GM19455 (cell line): Measurements from ENCODE around the gene PCYT2.

Source experiments
- ATAC-seq: cut with Tn5 transposase; IDR thresholded peaks from one replicate; pipeline ENCODE4 v1.9.1; 2021; ENCODE audit not compliant: unreplicated experiment

PCYT2 gene

GRCh38 chr17:81914103-81914850 is 3.1 kb upstream of the PCYT2 start:
- no peak for ATAC-seq

- ATAC-seq = no peak
Measured at GRCh38 chr17:81913394-81914102, 2.3 kb upstream of the PCYT2 start.

GRCh38 chr17:81912441-81913309 is 1.5 kb upstream of the PCYT2 start:
- ATAC-seq = no peak

- ATAC-seq = no peak
Measured at GRCh38 chr17:81911969-81912368, 770 bp upstream of the PCYT2 start.

GRCh38 chr17:81910840-81911276 is 341 bp downstream of the PCYT2 start:
- ATAC-seq = peak; percentile 43

GRCh38 chr17:81909966-81910839 is 996 bp downstream of the PCYT2 start:
- ATAC-seq = no peak

- ATAC-seq = no peak
Measured at GRCh38 chr17:81909231-81909630, 2.0 kb downstream of the PCYT2 start.

- ATAC-seq = no peak
Measured at GRCh38 chr17:81908793-81909192, 2.4 kb downstream of the PCYT2 start.

- ATAC-seq = no peak
Measured at GRCh38 chr17:81907219-81908145, 3.7 kb downstream of the PCYT2 start.

- ATAC-seq = no peak
Measured at GRCh38 chr17:81906476-81907218, 4.6 kb downstream of the PCYT2 start.

- no peak for ATAC-seq
Measured at GRCh38 chr17:81905993-81906392, 5.2 kb downstream of the PCYT2 start.

GRCh38 chr17:81905424-81905875 is 5.7 kb downstream of the PCYT2 start:
- no peak for ATAC-seq

- no peak for ATAC-seq
Measured at GRCh38 chr17:81904600-81905423, 6.4 kb downstream of the PCYT2 start.

- ATAC-seq = no peak
Measured at GRCh38 chr17:81903896-81904599, 7.2 kb downstream of the PCYT2 start.

GRCh38 chr17:81903415-81903831 is 7.8 kb downstream of the PCYT2 start:
- no peak for ATAC-seq

GRCh38 chr17:81902653-81903414 is 8.4 kb downstream of the PCYT2 start:
- no peak for ATAC-seq
